ENCODE measurements around the gene PPEF1.

Gene PPEF1

GRCh38 chrX:18707426-18708049, at the start of gene PPEF1:
Gene PPEF1 (plus strand): TSS chrX:18707645. CDS start chrX:18707781, 136 bp downstream.
- in situ Hi-C loops (cut with MboI; ENCODE audit: low sequenced_read_pairs) = no loop called here

- in situ Hi-C loops (cut with MboI; ENCODE audit: low sequenced_read_pairs) = no loop called here
These were observed 46.2 kb upstream of the PPEF1 start for GRCh38 chrX:18661273-18661672.

GRCh38 chrX:18664947-18665346, 42.5 kb upstream of the PPEF1 start:
- in situ Hi-C loops (cut with MboI; ENCODE audit: low sequenced_read_pairs) = no loop called here

- in situ Hi-C loops (cut with MboI; ENCODE audit: low sequenced_read_pairs) = no loop called here
These were observed 40.8 kb upstream of the PPEF1 start for GRCh38 chrX:18666614-18667013.

- in situ Hi-C loops (cut with MboI; ENCODE audit: low sequenced_read_pairs) = no loop called here
These were observed 39.2 kb upstream of the PPEF1 start for GRCh38 chrX:18668071-18668835.

GRCh38 chrX:18672008-18672407, 35.4 kb upstream of the PPEF1 start, which contains the start of gene RS1:
Gene RS1 (minus strand): TSS chrX:18672108. CDS start chrX:18672068, 40 bp downstream.
- in situ Hi-C loops (cut with MboI; ENCODE audit: low sequenced_read_pairs) = no loop called here

GRCh38 chrX:18674417-18674787, 33.0 kb upstream of the PPEF1 start:
- in situ Hi-C loops (cut with MboI; ENCODE audit: low sequenced_read_pairs) = no loop called here

- in situ Hi-C loops (cut with MboI; ENCODE audit: low sequenced_read_pairs) = no loop called here
These were observed 32.4 kb upstream of the PPEF1 start for GRCh38 chrX:18674788-18675735.

- in situ Hi-C loops (cut with MboI; ENCODE audit: low sequenced_read_pairs) = no loop called here
These were observed 31.4 kb upstream of the PPEF1 start for GRCh38 chrX:18676050-18676449.

- in situ Hi-C loops (cut with MboI; ENCODE audit: low sequenced_read_pairs) = no loop called here
These were observed 31.0 kb upstream of the PPEF1 start for GRCh38 chrX:18676470-18676869.

- in situ Hi-C loops (cut with MboI; ENCODE audit: low sequenced_read_pairs) = no loop called here
These were observed 30.1 kb upstream of the PPEF1 start for GRCh38 chrX:18677161-18677869.

GRCh38 chrX:18681996-18682395, 25.4 kb upstream of the PPEF1 start:
- in situ Hi-C loops (cut with MboI; ENCODE audit: low sequenced_read_pairs) = no loop called here

GRCh38 chrX:18682979-18683387, 24.5 kb upstream of the PPEF1 start:
- in situ Hi-C loops (cut with MboI; ENCODE audit: low sequenced_read_pairs) = no loop called here

GRCh38 chrX:18687856-18688495, 19.5 kb upstream of the PPEF1 start:
- in situ Hi-C loops (cut with MboI; ENCODE audit: low sequenced_read_pairs) = no loop called here

- in situ Hi-C loops (cut with MboI; ENCODE audit: low sequenced_read_pairs) = no loop called here
These were observed 16.0 kb upstream of the PPEF1 start for GRCh38 chrX:18691431-18691830.

- in situ Hi-C loops (cut with MboI; ENCODE audit: low sequenced_read_pairs) = no loop called here
These were observed 14.9 kb upstream of the PPEF1 start for GRCh38 chrX:18692541-18692940.

GRCh38 chrX:18696653-18697052, 10.8 kb upstream of the PPEF1 start:
- in situ Hi-C loops (cut with MboI; ENCODE audit: low sequenced_read_pairs) = no loop called here

GRCh38 chrX:18698737-18699650, 8.5 kb upstream of the PPEF1 start:
- in situ Hi-C loops (cut with MboI; ENCODE audit: low sequenced_read_pairs) = no loop called here

Data from hTERT RPE-1 (cell line).